Fibroblast of skin of left quadriceps (primary cell): ENCODE data around the gene SVOP.
A peak's percentile ranks its signal among the peaks of the same experiment; 100 is the strongest.

Source experiments
- DNase-seq, 2 experiments: peaks; one replicate each; pipeline ENCODE4 v3.0.0-alpha.2; 2013; ENCODE audit warnings: low read depth in 2 of 2

Gene SVOP

DNA sequence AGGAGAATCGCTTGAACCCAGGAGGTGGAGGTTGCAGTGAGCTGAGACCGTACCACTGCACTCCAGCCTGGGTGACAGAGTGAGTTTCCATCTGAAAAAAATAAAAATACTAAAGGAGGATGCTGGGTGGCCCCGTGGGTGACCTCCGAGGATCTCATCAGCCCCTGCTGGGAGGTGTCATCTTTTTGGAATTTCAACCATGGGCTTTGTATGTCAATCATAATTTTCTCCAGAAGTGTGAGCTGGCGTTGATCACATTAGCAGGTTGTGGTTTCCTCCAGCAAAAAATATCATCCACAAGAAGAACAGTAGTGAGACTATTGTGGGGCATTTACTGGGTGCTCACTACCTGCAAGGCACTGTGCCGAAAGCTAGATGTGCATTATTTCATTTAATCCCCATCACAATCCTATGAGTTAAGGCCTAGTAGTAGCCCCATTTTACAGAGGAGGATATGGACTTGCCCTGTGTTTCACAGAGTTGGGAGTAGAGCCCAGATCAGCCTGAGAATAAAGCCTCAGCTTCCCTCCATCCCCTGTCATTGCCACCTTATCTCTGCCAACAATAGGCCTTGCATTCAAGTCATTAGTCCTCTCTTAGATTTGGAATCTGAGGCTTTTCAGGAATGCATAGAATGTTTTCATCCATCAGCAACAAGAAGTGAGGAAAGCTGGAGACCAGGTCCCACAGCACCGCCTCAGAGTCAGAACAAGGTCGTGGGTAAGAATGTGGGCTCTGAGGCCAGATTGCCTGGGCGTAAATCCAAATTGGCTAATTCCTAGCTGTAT, 39.8 kb downstream of the SVOP start:
- DNase-seq = no peak

DNA sequence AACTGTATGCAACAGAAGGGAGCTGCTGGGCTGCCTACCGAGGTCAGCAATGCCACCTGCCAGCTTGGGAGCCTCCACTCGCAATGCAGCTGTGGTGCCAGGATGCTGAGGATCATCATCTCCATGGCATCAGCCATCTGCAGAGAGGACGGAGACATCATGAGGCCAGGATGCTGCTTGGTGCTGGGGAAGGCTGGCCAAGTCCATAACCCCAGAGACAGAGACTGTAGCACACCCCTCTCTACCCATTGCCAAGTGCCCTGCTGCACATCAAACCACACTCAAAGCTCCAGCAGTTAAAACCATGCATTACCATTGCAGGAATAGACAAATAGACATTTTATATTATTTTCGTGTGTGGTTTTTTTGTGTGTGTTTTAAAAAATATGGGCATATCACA, 43.5 kb downstream of the SVOP start:
- DNase-seq = no peak

DNA sequence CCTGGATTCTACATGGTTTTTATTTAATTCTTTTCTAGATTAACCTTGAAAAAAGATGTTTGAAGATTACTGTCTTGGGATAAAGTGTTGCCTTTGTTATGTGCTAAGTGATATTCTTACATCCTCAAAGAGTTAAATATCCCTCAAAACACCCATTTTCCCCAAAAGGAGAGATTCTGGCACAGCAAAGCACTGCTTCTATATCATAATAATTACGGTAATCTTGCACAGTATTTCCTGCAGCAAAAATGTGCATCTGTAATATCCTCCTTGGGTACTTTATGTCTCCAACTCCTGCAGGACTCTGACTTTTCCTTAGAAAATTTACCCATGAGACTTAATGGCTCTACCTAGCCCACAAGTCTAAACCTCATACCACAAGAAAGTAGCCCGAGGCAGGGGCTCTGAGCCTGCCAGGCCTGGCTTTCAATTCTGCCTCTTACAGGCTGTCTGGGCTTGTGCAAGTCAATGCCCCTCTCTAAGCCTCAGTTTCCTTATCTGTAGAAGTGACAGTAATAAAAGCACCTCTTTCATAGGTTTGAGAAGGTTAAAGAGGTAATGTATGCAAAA, 45.8 kb downstream of the SVOP start:
- DNase-seq = no peak

DNA sequence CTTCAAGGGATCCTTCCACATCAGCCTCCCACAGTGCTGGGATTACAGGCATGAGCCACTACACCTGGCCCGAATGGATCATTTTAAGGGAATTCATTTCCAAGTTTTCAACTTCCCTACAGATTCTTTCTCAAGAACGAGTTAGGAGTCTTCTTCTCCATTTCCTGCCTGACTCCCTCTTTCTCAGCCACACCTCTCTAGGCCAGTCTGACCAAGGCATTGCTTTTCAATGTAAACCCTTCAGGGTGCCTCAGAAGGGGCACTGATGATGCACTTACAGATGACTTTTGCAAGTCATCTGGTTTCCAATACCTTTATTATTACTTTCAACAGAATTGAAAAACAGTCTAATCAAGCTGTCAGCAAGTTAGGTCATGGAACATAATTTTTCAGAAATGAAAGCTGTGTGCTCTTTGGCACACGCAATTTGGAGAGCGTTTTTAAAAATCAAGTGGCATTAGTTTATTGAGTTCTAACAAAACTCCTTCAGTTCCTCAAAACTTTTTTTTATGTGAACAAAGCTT, 47.2 kb downstream of the SVOP start:
- DNase-seq = no peak

DNA sequence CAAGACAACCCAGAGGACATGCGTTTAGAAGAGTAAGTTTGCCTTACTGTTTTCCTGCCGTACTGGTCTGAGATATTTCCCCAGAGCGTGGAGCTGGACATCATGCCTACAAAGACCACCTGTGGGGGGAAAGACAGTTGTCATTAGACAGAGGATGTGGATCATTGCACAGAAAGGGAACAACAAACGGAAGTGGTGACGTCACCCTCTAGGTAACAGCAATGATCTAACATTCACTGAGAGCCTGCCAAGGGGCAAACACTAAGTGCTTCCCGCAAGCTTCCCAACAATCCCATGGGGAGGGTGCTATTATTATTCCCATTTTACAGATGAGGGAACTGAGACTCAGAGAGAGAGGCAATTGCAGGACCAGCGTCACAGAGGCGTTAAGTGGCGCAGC, 48.5 kb downstream of the SVOP start:
- no peak for DNase-seq

DNA sequence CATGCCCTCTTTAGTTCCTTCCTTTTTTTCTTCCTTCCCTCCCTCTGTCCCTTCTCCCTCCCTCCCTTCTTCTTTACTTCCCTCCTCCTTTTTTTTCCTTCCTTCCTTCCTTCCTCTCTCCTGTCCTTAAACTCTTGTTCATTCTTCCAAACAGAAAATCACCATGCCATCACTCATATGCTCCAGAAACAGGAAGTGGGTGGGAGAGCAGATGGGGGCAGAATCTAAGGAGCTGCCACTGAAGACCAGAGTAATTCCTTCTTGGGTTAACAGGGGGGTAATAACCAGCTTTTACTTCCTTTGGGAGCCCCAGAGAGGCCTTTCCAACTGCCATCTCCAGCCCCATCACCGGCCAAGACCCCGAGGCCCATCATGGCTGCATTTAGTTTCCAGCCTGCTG, 51.2 kb downstream of the SVOP start:
- DNase-seq = no peak

DNA sequence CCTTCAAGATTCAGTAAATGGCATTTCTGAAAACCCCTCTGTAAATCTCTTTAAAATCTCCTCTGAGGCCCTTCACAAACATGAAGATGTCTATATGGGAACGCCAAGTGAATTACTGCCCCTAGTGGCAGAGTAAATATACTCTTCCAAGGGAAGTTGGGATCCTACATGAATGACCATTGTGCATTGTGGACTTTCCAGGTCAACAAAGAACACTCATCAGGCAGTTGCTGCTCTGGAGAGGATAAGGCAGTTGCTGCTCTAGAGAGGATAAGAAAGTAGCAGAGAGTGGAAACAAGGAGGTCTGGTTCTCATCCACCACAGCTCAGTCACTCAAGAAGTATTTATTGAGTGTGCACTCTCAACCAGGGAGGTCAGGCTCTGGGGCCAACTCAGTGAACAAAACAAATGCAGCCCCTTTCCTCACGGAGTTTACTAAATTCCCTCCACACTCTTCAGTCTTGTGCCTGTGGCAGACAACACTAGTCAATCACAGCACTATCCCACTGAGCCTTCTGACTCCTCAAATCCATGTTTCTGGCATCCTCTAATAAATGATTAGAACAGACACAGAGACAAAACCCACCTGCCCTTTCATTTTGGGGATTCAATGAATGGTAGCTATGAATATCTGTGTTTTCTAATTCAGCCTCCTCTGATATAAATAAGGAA, 52.9 kb downstream of the SVOP start:
- no peak for DNase-seq

DNA sequence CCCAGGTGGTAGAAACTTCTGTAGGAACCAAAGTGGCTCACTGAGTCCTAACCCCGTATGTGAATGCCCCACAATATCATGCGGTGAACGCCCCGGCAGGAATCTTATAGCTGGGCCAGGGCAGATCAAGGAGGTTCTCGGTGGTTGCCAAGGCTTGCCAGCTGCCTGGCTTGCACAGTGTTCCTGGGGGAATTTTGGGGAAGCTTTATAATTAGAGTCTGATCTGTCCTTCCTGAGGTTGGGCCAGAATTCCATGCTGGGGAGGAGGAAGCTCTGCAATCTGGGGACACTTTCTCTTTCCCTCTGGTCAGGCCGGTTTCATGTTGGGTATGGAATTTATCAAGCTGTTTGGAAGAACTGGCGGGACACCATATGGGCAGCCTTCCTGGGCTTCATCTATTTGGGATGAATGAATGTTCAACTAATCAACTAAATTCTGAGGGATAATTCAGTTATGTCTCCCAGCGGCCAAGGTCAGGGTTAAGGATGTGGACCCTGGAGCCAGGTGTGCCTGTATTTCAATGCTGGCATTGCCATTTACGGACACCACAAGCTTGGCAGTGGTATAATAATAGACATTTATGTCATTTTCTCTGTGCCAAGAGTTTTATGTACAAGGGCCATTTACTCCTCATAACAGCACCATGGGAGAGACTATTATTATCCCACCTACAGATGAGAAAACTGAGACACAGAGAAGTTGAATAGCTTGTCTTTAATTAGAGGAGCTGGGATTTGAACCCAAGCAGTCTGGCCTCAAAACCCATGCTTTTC, 54.3 kb downstream of the SVOP start:
- DNase-seq = no peak

DNA sequence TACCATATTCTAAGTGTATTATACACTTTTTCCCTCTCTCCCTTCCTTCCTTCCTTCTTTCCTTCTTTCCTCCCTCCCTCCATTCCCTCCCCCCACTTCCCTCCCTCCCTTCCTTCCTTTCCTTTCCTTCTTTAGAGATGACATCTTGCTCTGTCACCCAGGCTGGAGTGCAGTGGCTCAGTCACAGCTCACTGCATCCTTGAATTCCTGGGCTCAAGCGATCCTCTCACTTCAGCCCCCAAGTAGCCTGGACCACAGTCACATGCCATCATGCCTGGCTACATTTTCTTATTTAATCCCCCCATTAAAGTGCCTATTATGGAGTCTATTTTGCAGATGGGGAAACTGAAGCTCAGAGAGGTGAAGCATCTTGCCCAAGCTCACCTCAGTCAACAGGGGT, 55.0 kb downstream of the SVOP start:
- DNase-seq = no peak

DNA sequence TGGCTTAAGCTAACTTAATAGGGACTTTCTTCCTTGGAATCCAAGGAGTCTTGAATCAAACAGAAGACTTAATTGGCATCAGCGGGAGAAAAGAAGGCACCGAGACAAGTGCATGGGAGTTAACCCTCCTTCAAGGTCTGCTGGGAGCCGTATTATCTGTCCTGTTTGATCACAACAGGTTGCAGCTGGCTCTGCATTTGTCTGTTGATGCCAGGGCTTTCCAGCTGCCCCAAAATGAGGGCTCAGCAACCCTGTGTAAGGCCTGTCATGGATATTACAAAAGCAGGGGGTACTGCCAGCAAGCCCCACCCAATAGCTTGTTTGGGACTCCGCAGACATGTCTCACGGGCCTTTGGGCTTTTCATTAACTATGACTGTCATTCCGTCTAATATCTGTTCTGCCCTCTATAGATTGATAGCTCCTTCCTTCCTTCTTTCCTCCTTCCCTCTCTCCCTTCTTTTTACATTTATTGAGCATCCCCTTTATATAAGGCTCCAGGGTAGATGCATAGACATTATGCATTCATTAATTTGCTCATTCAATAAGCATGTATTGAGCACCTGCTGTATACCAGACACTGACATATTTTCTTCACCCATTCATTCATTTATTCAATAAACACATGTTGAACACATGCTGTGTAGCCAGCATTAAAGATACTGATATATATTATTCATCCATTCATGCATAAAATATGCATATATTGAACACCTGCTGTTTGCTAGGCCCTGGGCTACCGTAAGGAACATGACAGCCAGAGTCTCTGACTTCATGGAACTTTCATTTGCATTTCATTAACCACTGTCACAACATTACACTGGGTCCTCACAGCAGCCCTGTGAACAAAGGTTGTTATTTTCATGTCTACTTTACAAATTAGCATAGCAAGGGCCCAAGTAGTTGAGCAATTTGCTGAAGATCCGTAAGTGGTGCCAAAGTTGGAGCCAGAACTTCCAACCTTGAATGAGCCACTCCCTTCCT, 56.2 kb downstream of the SVOP start:
- no peak for DNase-seq

DNA sequence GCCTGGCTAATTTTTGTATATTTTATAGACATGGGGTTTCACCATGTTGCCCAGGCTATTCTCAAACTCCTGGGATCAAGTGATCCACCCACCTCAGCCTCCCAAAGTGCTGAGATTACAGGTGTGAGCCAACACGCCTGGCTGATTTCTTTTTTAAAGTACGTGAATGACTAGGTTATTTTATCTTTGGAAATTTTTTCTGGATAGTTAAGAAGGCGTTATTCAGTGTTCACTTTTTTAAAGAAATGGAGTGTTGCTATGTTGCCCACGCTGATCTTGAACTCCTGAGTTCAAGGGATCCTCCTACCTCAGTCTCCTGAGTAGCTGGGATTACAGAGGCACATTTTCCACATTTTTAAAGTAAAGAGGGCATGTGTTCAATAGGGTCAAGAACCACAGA, 58.6 kb downstream of the SVOP start:
- DNase-seq = no peak

DNA sequence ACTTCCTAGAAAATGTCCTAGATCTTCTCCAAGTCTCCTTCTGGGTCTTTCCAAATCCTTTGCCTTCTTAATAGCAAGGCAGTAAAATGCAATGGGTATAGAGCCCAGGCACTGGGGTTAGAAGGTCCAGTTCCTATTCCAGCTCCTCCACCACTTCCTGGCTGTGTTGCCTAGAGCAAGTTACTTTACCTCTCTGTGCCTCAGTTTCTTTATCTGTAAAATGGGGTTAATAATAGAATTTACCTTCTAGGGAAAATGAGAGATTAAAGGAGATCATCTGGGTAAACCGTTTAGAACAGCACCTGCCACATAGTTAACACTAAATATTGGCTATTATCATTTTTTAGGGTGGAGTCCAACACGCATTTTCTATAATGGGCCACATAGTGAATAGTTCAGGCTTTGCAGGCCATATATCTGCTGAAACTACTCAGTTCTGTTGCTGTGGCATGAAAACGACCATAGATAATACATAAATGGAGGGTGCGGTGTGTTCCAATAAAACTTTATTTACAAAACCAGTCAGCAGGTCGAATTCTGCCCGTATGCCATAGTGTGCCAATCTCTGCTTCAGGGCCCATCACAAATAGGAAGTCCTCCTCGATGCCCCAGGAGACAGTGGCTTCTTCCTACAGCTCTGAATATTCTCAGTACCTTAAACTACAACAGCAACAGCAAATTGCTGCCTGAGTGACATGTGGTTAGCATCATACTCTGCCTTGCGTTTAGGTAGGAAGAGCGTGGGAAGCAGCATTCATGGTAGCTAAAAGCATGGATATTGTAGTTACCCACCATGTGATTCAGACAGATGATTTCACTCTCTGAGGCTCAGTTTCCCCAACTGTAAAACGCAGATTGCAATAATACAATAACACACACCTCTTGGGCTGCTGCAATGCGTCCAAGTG, 60.9 kb downstream of the SVOP start:
- no peak for DNase-seq

DNA sequence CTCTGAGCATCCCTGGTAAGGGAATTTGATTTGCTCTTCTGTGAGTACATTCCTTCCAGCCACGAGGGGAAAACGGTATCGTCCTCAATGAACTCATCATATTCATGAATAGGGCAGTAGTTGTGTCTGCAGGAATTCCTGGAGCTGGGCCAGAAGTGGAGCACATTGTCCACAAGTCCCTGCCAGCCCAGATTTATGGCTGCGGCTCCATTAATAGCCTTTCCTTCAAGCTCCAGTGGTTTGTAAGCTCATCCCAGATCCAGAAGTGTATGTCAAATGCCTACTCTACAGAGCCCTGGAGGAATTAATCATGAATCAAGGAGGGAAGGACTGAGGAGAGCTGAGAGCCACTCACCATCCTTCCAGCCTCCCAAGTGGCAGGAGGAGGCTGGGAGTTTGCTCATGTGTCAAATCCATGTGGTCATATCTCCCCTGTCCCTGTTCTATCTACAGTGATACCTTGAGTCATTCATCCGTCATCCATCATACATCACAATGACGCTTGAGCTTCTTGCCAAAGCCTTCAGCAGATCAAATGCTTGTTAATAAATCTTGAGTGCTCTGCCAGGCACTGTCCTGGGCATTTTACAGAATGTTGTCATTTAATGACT, 65.5 kb downstream of the SVOP start:
- peak; percentile 5 to 6 for DNase-seq

DNA sequence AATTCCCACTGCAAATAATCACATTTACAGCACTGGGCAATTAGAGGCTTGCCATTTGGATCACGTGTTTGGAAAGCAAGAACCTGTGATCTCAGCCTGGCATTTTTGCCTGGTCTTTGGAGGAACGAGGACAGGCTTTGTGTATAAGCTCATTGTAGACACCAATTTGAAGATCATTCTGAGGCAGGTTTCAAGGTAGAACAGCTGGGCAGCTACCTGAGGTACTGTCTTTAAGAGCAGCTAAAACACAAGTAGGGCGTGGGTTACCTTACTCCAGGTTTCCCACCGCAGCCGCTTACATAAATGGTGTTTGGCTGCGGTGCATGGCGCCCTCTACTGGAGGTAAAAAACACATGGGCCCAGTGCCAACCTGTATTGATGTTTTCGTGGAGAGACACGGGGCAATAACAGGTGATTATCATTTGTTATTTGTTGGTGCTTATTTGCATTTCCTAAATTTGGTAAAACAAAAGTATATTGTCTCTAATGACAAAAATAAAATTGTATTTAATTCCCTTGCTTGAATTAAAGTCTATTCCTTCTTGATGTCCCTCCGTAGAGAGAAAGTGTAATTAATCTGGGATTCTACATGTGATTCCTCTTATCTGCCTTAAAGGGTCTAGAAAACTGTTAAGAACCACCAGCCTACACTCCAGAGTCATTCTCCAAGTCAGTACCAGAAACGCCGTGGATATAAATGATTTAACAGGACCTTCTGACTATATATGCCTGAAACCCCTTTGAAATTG, 69.7 kb downstream of the SVOP start:
- peak; percentile 20 to 33 for DNase-seq

DNA sequence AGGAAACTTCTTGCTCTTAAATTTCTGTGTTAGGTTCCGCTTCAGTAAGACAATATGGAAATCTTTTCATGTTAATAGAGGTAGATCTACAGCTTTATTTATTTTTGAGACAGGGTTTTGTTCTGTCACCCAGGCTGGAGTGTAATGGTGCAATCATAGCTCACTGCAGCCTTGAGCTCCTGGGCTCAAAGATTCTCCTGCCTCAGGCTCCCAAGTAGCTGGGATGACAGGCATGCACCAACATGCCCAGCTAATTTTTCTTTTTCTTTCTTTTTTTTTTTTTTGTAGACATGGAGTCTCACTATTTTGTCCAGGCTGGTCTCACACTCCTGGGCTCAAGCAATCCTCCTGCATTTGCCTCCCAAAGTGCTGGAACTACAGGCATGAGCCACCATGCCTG, 70.9 kb downstream of the SVOP start:
- DNase-seq = no peak

DNA sequence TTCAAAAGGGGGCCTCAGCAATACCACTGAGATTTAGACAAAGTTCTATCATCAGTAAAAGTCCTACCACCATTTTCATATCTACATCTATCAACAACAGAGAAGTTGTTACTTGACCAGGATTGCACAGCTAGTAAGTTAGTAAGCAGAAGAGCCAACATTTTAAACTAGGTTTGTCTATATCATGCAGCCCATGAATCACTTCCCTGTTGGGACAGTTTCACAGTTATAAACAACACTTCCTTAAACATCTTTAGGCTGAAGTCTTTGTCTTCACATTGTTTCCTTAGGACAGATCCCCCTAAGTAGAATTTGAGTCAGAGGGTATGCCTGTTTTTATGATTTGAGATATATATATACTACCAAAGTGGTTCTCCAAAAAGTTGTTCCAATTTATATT, 72.5 kb downstream of the SVOP start:
- no peak for DNase-seq

DNA sequence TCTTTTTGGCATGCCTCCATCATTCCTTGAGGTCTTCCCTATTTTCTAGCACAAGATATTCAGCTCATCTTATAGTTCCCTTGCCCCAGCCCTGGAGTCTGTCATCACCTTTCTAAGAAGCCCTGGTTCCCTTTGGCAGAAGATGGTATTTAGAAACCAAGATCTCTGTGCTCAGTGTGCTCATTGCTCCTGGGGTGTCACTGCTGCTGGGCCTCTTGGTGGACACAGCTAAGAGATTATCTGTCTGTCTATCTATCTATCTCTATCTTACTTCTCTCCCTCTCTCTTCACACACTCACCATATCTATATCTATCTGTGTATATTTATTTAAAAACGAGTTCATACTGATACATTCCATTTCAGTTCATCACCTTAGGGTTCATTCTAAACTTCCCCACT, 73.8 kb downstream of the SVOP start:
- DNase-seq = no peak

DNA sequence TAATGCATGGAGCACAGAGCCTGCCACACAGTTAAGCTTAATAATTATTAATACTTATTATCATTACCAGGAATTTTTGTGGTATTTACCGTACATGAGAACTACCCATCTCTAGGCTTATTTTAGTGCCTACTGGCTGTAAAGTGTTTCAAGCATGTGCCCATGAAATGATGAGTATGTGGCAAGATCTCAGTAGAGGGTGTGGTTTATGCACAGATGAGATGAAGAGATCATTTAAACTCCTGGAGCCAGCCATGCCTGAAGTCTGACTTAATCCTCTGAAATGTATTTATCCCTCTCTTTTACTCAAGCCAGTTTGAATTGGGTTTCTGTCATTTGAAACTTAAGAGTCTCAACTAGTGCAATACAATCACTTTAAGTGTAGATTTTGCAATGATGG, 80.7 kb downstream of the SVOP start:
- no peak for DNase-seq

DNA sequence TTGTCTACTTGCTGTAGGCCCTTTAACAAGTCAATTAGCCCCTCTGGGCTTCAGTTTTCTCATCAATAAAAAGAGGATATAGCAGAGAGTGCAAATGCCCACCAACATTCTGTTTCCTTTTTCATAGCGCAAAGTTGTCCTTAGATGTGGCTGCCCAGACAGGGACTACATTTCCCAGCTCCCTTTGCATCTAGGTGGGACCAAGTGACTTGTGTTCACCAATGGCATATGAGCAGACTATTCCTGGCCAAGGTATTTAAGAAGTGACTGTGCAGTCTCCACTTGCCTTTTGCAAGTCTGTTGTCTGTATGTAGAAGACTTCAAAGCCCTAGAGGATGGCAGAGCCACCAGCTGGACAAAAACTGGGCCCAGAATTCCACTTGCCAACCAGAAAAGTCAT, 81.3 kb downstream of the SVOP start:
- DNase-seq = no peak
